Measurements from ENCODE around the gene PCARE. TPM values are rescaled to one million over a fixed set of nuclear protein-coding genes. Genes with fewer than 3 reads are reported as not detected.

The PCARE gene
- total and polyA plus RNA-seq, 2 experiments from 2014 or later, result not detected

- no peaks in the 10 kb centered on the region for H3K9me3 Mint-ChIP-seq
- peaks cover 36% of the 10 kb centered on the region for H3K27me3 Mint-ChIP-seq (ENCODE audit: insufficient read depth, low read depth, poor library complexity)
- no peaks in the 10 kb centered on the region for H3F3A ChIP-seq (replicated peaks; ENCODE audit: low read depth)
- H3K4me3 Mint-ChIP-seq, result no peak overlapping the region
- H3K79me2 ChIP-seq (replicated peaks; ENCODE audit: insufficient read depth), result no peaks in the 10 kb centered on the region
- no peaks in the 10 kb centered on the region for H3K36me3 ChIP-seq (ENCODE audit: insufficient read depth)
- H3K4me1 ChIP-seq (ENCODE audit: insufficient read depth), result peaks cover 6% of the 10 kb centered on the region
- H2AFZ ChIP-seq, result no peak overlapping the region
- H3K27me3 ChIP-seq (ENCODE audit: insufficient read depth), result peaks cover 52% of the 10 kb centered on the region
- no peaks in the 10 kb centered on the region for H3K9me2 ChIP-seq (ENCODE audit: insufficient read depth)
- H3K27ac Mint-ChIP-seq, result no peak overlapping the region
- peaks cover 3% of the 10 kb centered on the region; the same call in 1 of the 3 replicates for H3K36me3 Mint-ChIP-seq (ENCODE audit: low read depth)
- DNase-seq (ENCODE audit: low spot score) (no peak), ATAC-seq (no peak)
- no peak overlapping the region for H3K4me3 ChIP-seq
- peaks cover 2% of the 10 kb centered on the region for H3K4me1 Mint-ChIP-seq
- H3K27ac ChIP-seq (ENCODE audit: low read depth), result no peak overlapping the region
- TF ChIP-seq CTCF (conservative IDR thresholded peaks at IDR 0.05; ENCODE audit: low read depth in 2 of 2), result no peak
- TF ChIP-seq ETS1 (IDR thresholded peaks at IDR 0.05), result no peak
- TF ChIP-seq POLR2AphosphoS5 (IDR thresholded peaks at IDR 0.05; ENCODE audit: low read depth), result no peak
- no peak for TF ChIP-seq STAT1 (IDR thresholded peaks at IDR 0.05; ENCODE audit: unreplicated experiment)
- no peak for TF ChIP-seq NANOG (IDR thresholded peaks at IDR 0.05; ENCODE audit: borderline replicate concordance)
- no peak for TF ChIP-seq ZNF331 (CRISPR knock-in tag; IDR thresholded peaks at IDR 0.05; ENCODE audit: low read depth)
- no peak for TF ChIP-seq ZNF114 (CRISPR knock-in tag; IDR thresholded peaks at IDR 0.05)
- TF ChIP-seq ZNF462 (CRISPR knock-in tag; IDR thresholded peaks at IDR 0.05), result no peak
- no peak for TF ChIP-seq REST (IDR thresholded peaks at IDR 0.05; ENCODE audit: unreplicated experiment)
- TF ChIP-seq CREB1 (CRISPR knock-in tag; IDR thresholded peaks at IDR 0.05; ENCODE audit: low read depth), result no peak
- TF ChIP-seq EZH2 (IDR thresholded peaks at IDR 0.05; ENCODE audit: low read depth, unreplicated experiment), result no peak
- no peak for TF ChIP-seq EZH2phosphoT487 (IDR thresholded peaks at IDR 0.05; ENCODE audit: unreplicated experiment)
- no peak for TF ChIP-seq JUNB (IDR thresholded peaks at IDR 0.05; ENCODE audit: unreplicated experiment)
- no peaks in the 10 kb centered on the region for H4K20me1 ChIP-seq (replicated peaks; ENCODE audit: insufficient read depth)
- H3K4me2 ChIP-seq, result no peak overlapping the region
Measured at GRCh38 chr2:29117636-29118303, 43.4 kb upstream of the PCARE start.
